Sigmoid colon (tissue), 4 donors: Measurements from ENCODE around the gene CEBPG.

Experiments used
- POLR2AphosphoS5 ChIP-seq, 4 donors: sonication (generic); formaldehyde crosslinking; IDR thresholded peaks; one replicate each; pipeline ENCODE4 v1.6.1; 2017; ENCODE audit warnings: antibody characterized with exemption in 4 of 4
- TF ChIP-seq, protein P1 (sequence below), 4 experiments: fragments of 450-650 bp in 3 of 4; fragments of 200-600 bp in 1 of 4; IDR thresholded peaks; one replicate each; pipeline ENCODE4 v1.5.1; 2016 to 2019; ENCODE audit warnings: antibody characterized with exemption in 4 of 4, mild to moderate bottlenecking in 3 of 4, moderate library complexity in 2 of 4

GRCh38 chr19:33404506-33405253, 31.2 kb downstream of the CEBPG start:
- TF ChIP-seq, protein P1, sequence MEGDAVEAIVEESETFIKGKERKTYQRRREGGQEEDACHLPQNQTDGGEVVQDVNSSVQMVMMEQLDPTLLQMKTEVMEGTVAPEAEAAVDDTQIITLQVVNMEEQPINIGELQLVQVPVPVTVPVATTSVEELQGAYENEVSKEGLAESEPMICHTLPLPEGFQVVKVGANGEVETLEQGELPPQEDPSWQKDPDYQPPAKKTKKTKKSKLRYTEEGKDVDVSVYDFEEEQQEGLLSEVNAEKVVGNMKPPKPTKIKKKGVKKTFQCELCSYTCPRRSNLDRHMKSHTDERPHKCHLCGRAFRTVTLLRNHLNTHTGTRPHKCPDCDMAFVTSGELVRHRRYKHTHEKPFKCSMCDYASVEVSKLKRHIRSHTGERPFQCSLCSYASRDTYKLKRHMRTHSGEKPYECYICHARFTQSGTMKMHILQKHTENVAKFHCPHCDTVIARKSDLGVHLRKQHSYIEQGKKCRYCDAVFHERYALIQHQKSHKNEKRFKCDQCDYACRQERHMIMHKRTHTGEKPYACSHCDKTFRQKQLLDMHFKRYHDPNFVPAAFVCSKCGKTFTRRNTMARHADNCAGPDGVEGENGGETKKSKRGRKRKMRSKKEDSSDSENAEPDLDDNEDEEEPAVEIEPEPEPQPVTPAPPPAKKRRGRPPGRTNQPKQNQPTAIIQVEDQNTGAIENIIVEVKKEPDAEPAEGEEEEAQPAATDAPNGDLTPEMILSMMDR (IDR thresholded peaks at IDR 0.05) = no peak
- TF ChIP-seq POLR2AphosphoS5 (IDR thresholded peaks at IDR 0.05) = no peak
